Endothelial cell of hepatic sinusoid (primary cell): ENCODE data around the gene ALKBH5.

ENCODE experiments used
- in situ Hi-C: cut with HindIII; loops from 2 replicates; pipeline ENCODE4 v1.10.0; 2017; ENCODE audit warnings: low sequenced_read_pairs

The ALKBH5 gene

DNA sequence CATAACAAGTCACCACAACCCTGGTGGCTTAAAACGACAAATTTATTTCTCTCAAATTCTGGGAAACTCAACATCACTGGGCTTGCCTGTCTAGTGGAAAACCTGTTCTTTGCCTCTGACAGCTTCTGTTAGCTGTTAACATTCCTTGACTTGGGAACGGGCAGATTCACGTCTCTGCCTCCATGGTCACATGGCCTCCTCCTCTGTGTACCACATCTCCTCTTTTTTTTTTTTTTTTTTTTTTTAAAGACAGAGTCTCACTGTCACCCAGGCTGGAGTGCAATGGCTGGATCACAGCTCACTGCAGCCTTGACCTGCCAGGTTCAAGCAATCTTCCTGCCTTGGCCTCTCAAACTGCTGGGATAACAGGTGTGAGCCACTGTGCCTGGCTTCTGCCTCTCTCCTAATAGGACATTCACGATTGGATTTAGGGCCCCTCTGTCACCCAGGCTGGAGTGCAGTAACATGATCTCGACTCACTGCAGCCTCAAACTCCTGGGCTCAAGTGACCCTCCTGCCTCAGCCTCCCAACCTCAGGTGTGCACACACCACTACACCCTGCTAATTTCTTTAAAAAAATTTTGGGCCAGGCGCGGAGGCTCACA, 30.1 kb downstream of the ALKBH5 start:
- in situ Hi-C loops, result no loop called here

DNA sequence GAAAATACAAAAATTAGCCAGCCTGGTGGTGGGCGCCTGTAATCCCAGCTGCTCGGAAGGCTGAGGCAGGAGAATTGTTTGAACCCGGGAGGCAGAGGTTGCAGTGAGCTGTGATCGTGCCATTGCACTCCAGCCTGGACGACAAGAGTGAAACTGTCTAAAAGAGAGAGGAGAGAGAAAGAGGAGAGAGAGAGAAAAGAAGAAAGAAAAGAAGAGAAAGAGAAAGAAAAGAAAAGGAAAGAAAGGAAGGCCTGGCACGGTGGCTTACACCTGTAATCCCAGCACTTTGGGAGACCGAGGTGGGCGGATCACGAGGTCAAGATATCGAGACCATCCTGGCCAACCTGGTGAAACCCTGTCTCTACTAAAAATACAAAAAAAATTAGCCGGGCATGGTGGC, 33.3 kb downstream of the ALKBH5 start:
- in situ Hi-C loops, result loop anchor here (5.0 kb wide), 1 partner anchor 55 kb away; no protein-coding TSS in a partner anchor

DNA sequence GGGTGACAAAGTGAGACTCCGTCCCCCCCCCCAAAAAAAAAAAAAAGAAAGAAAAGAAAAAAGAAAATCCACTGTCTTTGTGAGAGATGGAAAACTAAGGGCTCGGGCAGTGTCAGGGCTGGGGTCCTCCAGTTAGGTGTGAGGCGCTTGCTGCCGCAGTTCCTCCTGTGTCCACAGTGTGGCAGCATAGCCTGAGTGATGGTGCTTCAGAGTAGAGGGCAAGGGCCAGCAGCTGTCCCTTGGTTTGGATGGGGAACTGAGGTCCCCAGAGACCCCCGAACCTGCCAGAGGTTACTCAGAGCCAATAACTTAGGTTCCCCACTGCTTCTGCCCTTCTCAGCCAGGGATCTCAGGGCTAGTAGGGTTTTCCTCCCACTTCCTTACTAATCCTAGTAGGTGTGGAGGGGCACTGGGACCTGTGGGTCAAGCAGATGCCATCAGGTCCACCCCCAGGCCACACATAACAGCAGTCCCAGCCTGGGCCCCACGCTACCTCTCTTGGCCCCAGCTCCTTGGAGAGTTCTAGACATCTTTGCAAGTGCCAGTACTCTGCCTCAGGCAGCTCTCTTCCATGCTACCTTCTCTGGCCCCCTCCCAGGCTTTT, 33.9 kb downstream of the ALKBH5 start:
- in situ Hi-C loops, result loop anchor here (5.0 kb wide), 1 partner anchor 55 kb away; no protein-coding TSS in a partner anchor

DNA sequence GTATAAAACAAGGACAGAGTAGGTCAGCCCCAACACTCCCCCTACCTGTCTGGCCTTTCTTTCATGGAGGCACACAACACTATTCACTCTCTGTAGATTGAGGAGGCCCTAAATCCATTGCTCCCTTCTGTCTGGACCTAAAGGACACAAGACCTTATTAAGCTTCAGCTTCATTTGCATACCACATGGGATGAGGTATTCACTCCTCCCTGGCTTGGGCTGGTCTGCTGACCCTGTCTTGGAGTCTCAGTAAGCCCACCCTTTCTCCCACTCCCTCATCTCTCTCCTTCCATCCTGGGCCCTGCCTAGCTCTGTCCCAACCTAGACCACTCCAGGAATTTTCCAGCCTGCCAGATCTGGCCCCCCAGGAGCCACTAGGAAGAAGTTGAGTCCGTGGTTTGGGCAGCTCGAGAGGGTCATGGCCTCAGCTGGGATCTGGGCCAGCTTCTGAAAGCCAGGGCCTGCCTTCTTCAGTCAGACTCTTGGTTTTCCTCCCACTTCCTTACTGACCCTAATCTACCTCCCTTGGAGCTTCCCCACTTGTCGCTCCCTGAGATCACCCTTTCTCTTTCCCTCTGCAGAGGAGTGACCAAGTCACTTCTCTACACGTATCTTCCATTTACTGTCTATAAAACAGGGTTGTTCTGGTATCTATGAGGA, 35.3 kb downstream of the ALKBH5 start:
- in situ Hi-C loops, result loop anchor here (5.0 kb wide), 1 partner anchor 53 kb away; no protein-coding TSS in a partner anchor

DNA sequence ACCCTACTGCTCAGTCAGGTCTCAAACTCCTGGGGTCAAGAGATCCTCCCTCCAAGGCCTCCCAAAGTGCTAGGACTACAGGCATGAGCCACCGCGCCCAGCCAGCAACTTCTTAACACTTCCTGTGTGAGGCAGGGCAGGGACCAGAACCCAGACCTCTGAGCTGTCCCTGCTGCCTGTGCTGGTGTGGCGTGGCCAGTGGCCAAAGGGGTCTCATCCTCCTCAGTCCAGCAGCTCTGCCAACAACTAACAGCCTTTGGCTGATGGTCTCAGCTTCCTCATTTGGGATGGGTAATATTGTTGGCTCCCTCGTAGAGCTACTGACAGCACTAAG, 40.4 kb downstream of the ALKBH5 start:
- in situ Hi-C loops, result no loop called here

DNA sequence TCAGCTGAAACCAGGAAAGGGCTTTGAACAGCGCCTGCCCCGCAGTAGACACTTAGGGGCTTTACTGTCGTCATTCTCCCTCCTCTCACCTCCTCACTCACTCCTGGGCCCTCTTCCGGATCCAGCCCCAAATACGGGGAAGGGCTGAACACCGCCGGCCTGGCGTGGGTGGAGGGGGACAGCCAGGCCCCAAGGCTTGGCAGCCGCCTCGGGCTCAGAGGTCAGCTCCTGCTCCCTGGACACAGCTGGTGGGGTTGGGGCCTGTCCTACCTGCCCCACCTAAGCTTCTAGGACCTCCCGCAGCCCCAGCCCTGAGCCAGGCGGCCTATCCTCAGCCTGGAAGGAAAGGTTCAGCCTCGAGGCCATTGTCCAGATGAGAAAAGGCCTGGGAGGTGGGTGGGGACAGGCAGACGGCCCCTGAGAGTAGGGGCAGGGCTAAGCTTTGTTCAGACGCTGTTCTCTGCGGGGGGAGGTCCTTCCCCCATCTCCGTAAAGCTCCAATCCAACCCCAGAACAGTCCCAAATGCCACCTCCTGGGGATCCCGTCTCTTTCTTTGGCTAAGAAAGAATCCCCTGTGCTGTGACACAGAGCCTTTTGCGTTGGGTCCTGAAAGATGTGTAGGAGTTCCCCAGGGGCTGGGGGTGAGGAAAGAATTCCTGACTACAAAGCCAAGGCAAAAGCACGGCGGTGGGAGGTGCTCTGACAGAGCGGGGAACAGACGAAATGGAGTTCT, 40.9 kb downstream of the ALKBH5 start:
- in situ Hi-C loops, result no loop called here

DNA sequence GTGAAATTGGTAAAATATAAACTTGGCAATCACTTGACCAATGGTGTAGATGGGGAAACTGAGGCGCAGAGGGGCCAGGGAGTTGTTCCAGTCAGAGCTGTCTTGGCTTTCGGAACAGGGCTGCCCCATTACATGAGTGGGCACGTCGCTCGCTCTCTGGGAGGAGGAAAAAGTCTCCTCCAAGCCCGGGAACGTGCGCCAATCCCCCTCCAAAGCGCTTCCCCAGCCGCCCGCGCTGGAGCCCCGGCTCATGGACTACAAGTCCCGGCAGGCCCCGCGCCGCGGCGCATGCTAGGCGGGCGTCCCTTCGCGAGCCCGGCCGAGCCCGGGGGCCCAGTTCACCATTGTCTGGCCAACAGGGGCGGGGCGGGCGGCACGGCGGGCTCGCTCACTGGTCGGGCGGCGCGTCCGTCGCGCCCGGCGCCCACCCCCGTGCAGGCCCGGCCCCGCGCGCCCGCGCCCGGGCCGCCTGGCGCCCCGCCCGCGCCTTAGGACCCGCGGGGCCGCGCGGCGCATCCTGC, 41.6 kb downstream of the ALKBH5 start, which contains the start of gene LLGL1:
LLGL1 (plus strand) TSS at position 515 of the 521 bp plus-strand sequence. CDS start 48 bp downstream, outside the sequence.
- in situ Hi-C loops, result no loop called here

DNA sequence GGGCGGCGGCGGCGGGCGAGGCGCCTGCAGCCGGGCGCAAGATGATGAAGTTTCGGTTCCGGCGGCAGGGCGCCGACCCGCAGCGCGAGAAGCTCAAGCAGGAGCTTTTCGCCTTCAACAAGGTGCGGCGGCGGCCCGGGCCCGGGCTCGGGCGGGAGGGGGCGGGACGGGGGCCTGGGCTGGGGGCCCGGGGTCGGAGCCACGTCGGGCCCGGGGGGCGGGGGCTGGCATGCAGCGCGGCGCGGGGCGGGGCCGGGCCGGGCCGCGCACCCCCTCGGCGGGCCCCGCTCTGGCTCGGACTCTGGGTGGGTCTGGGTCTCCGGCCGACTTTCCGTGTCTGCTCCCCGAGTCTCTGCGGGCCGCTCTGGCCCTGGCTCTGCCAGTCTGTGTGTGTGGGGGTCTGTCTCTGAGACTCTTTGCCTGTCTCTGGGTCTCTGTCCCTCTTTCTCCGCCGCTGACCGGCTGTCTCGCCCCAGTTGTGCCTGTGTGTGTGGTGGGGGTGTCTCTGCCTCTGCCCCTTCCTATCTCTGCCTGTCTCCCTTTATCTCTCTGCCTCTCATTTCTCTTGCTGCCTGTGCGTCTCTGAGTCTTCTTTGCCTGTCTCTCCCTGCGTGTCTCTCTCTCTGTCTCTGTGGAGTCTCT, 42.1 kb downstream of the ALKBH5 start:
- in situ Hi-C loops, result no loop called here

DNA sequence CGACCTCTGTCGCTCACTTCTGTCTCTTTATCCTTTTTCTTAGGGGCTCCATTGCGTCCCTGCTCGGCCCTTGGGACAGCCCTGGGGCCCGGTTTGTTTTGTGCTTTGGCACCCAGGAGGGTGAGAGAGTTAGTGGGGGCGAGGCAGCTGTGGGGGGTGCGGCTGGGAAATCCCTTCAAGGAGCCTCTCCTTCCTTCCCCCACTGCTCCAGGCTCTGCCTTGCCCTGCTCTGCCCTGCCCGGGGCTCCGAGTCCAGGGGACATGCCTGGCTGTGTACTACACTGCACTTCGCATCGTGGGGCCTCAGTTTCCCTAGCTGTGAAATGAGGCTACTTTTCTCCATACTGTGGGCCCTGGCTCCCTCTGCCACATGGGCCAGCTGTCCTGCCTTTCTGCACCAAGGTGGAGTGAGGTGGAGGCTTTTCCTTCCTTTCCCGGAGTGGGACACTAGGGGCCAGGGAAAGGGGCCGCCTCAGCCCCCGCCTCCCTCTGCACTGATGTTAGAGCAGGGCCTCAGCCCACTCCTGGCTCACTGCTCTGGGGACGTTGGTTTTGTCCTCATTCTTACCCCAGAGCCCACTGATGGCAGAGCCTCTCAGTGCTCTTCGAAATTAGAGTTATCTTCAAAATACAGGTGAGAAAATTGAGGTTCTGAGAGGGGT, 42.8 kb downstream of the ALKBH5 start:
- in situ Hi-C loops, result no loop called here

DNA sequence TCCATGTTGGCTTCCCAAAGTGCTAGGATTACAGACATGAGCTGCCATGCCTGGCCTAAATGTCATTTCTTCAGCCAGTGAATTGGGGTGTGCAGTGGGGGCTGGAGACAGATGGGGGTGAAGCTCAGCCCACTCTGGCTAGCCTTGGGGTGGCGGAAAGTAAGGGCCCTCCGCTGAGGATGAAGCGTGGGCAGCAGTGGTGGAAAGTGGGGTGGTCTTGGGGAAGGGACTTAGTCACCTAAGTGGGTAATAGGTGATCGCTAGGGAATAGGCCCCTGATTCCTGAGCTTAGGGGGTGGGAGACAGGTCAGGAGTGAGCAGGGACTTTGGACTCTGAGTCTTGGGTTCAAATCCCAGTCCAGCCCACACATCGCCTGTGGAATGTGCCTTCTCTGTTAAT, 44.0 kb downstream of the ALKBH5 start:
- in situ Hi-C loops, result no loop called here

DNA sequence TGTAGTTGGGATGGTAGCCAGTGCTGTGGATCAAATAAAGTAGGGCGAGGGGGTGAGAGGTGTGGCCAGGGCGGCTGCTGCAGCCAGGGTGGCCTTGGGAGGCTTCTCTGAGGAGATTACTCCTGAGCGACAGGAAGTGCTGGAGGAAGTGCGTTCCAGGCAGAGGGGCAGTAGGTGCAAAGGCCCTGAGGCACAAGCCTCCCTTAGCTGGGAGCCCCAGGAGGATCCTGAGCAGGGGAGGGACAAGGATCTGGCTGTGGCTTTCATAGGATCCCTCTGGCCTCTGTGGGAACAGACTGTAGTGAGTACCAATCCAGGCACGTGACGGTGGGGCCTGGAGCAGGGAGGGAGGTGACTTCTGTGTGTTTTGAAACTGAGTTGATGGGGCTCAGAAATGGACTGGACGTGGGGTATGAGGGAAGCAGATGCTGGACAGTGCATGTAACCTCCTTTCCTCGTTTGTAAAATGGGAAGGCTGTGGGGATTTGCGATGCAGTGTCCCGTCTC, 44.6 kb downstream of the ALKBH5 start:
- in situ Hi-C loops, result no loop called here

DNA sequence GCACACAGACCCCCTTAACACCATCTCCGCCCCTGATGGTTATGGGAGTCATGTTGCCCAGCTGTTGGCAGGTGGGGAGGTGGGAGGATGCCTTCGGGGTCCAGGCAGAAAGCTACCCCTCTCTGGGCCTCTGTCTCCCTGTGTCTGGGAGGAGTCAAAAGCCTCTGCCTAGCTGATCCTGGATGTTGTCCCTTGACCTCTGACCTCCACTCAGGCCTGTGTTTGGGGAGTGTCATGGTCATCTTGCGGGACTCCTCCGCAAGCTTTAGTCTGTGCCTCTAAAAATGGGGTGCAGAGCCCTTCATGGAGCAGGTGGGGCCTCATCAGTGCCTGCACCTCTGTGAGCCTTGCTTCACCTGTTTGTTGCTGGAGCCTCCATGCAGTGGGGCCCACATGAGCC, 45.6 kb downstream of the ALKBH5 start:
- in situ Hi-C loops, result no loop called here

DNA sequence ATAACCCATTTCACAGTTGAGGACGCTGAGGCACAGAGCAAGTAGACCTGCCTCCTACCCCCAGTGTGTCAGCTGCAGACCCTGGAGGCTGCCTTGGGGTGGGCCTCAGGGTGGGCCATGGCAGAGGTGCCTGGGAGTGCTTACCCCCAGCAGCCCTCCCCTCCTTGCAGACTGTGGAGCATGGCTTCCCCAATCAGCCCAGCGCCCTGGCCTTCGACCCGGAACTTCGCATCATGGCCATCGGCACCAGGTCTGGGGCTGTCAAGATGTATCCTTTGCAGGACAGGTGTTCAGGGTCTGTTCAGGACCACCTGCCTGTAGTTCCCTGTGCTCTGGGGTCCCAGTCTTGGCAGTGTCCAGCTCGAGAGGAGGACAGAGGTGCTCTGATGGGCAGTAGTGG, 46.1 kb downstream of the ALKBH5 start:
- in situ Hi-C loops, result no loop called here

DNA sequence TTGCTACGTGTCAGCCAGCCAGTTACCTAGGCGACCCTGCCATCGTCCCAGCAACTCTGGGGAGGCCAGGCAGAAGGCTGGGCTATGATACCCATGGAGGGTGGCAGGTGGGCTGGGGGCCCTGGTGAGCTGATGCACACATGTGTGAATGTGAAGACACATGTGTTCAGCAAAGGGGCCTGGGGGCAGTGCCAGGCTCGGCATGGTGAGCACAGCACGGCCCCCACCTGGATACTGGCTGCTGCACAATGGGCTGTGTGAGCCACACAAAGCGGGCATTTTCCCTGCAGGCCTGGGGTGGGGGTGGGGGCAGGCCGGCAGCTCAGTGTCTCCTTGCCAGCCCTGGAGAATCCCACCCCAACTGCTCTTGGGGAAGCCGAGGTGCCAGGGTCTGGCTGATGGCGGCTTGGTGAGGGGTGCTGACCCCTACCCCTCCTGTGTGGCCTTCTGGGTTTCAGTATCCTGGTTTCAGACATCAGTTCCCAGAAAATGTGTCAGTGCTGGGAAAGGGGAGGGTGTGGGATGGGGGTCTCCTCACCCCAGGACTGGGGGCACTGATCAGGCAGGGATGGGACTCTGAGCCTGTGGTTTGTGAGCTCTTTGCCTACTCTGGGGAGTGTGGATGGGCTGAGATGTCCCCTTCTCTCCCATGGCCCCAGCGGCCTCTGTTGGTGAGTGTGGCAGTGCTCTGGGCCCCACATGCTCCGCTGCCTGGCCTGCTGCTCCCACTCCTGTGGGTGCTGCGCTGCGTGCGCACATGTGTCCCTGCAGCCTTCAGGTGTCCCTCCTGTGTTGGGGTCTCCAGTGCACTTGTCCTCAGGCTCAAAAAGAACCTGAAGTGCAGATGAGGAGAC, 46.9 kb downstream of the ALKBH5 start:
- in situ Hi-C loops, result no loop called here

DNA sequence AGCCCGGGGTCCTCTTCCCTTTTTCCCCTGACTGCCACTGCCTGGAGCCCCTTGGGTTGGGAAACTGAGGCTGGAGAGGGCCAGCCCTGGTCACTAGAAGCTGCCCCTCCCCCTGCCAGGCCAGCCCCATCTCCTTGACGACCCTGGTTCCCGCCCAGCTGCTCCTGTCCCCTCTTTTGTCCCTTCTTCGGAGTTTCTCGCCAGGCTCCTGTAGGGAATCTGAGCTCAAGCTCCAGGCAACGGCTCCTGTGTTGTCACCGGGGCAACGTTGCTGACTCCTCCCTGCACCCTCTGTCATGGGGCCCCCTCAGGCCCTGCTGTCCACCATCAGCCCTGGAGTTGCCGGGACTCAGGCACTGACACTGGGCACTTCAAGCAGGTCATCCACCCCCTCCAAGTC, 47.5 kb downstream of the ALKBH5 start:
- in situ Hi-C loops, result no loop called here

DNA sequence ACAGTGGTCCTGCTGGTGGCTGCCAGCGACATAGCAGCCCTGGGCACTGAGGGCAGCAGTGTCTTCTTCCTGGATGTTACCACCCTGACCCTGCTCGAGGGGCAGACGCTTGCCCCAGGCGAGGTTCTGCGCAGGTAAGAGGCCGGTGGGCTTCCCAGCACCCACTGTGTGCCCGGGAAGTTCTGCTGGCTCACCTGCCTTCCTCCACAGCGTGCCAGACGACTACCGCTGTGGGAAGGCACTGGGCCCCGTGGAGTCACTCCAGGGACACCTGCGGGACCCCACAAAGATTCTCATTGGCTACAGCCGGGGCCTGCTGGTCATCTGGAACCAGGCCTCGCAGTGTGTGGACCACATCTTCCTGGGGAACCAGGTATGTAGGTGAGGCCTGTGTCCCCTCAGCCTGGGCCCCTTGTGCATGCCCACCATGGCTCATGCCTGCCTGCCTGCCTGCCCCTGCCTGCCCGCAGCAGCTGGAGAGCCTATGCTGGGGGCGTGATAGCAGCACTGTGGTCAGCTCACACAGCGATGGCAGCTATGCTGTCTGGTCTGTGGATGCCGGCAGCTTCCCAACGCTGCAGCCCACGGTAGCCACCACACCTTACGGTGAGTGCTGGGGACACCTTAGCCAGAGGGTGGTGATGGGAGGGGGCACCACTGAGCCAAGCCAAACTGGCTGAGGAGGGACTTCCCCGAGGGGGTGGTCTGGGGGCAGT, 50.3 kb downstream of the ALKBH5 start:
- in situ Hi-C loops, result no loop called here

DNA sequence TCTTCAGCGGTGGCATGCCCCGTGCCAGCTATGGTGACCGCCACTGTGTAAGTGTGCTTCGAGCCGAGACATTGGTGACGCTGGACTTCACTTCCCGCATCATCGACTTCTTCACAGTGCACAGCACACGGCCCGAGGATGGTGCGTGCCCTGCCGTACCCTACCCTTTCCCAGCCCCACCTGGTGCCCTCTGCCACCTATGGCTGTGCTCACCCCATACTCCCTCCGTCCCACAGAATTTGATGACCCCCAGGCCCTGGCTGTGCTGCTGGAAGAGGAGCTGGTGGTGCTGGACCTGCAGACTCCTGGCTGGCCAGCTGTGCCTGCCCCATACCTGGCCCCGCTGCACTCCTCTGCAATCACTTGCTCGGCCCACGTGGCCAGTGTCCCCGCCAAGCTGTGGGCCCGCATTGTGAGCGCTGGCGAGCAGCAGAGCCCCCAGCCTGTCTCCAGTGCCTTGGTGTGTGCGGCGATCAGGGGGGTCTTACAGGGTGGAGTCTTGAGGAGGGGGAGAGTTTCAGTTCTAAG, 51.3 kb downstream of the ALKBH5 start:
- in situ Hi-C loops, result no loop called here

DNA sequence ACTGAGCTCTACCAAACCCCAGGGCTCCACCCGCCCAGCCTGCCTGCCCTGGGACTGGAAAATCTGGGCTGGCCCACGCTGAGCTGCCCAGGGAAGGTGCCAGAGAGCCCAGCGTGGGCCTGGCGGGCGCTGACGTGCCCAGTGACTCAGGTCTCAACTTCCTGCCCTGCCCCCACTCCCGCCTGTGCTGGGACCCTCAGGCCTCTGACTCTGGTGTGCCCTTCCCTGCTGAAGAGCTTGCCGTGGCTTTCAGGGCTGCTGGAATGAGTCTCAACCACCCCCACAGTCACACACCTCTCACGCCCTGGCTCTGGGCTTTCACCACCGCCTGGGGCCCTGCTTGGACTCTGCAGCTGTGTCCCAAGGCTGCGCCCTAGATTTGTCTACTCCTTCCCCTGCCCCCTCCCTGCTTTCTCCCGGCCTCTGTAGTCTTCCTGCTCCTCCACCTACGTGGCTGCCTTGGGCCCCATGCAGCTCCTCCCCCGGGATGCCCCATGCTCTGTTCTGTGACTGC, 52.2 kb downstream of the ALKBH5 start:
- in situ Hi-C loops, result no loop called here
